Measurements from ENCODE around the gene EGLN2. TPM values are rescaled to one million over a fixed set of nuclear protein-coding genes. Genes with fewer than 3 reads are reported as not detected.
A peak's percentile ranks its signal among the peaks of the same experiment; 100 is the strongest.
"Not testable (repeated sequence)": the region's sequence is repeated elsewhere in the genome, so short reads cannot be mapped to it uniquely, and the experiment has no call there.

EGLN2 gene
- total RNA-seq, 2 experiments from 2014 or later: 150 to 151 TPM

- H3K9me3 Mint-ChIP-seq: no peaks in the 10 kb centered on the region
- H3K4me1 ChIP-seq (ENCODE audit: insufficient read depth, low read length): peaks cover 5% of the 10 kb centered on the region
These were observed 37.9 kb downstream of the EGLN2 start for GRCh38 chr19:40836754-40837429.

GRCh38 chr19:40838477-40838876, 39.5 kb downstream of the EGLN2 start:
- POLR2A ChIA-PET; H3K9me3 Mint-ChIP-seq; H3K36me3 Mint-ChIP-seq (ENCODE audit: low read depth); H3K27me3 Mint-ChIP-seq; H3K36me3 ChIP-seq (ENCODE audit: insufficient read depth, low read length); H3K9me3 ChIP-seq (ENCODE audit: control insufficient read depth in 1 of 2, insufficient read depth in 1 of 2, low read length in 2 of 2); H3K27me3 ChIP-seq (ENCODE audit: control insufficient read depth in 1 of 2, insufficient read depth in 2 of 2, low read length in 2 of 2); H3K4me3 Mint-ChIP-seq; H3K4me3 ChIP-seq (ENCODE audit: low read length); H3K27ac Mint-ChIP-seq; H3K27ac ChIP-seq (ENCODE audit: low read depth in 1 of 2, low read length in 2 of 2); H3K4me1 ChIP-seq (ENCODE audit: insufficient read depth, low read length); ATAC-seq (ENCODE audit: poor library complexity); CTCF ChIA-PET; DNase-seq: not testable (repeated sequence)
- intact Hi-C loops (cut with DNase I, micrococcal nuclease): loop anchor here in 1 of 2 experiments (5.0 kb wide), 1 partner anchor 34 kb away; no protein-coding TSS in a partner anchor
- peaks cover 11% of the 10 kb centered on the region for H3K4me1 Mint-ChIP-seq (ENCODE audit: low read depth)

More at GRCh38 chr19:40836754-40837429, 37.9 kb downstream of the EGLN2 start:
- Mint-ChIP-seq H3K27ac (no peak overlapping the region), H3K4me3 (no peak overlapping the region), H3K4me1 (ENCODE audit: low read depth) (peaks cover 19% of the 10 kb centered on the region), H3K27me3 (no peaks in the 10 kb centered on the region), H3K36me3 (ENCODE audit: low read depth) (no peaks in the 10 kb centered on the region)
- TF ChIP-seq CTCF (IDR thresholded peaks at IDR 0.05): no peak
- DNase-seq (no peak), ATAC-seq (ENCODE audit: poor library complexity) (no peak)
- H3K9me3 ChIP-seq (ENCODE audit: control insufficient read depth in 1 of 2, insufficient read depth in 1 of 2, low read length in 2 of 2): no peaks in the 10 kb centered on the region
- ChIA-PET POLR2A (no interaction called here), CTCF (no interaction called here)
- H3K4me3 ChIP-seq (ENCODE audit: low read length): no peak overlapping the region
- no peaks in the 10 kb centered on the region for H3K36me3 ChIP-seq (ENCODE audit: insufficient read depth, low read length)
- H3K27ac ChIP-seq (ENCODE audit: low read depth in 1 of 2, low read length in 2 of 2): no peak overlapping the region
- no peaks in the 10 kb centered on the region for H3K27me3 ChIP-seq (ENCODE audit: control insufficient read depth in 1 of 2, insufficient read depth in 2 of 2, low read length in 2 of 2)
- intact Hi-C loops (cut with DNase I, micrococcal nuclease): loop anchor here in 1 of 2 experiments (5.0 kb wide), 1 partner anchor 35 kb away; no protein-coding TSS in a partner anchor

- H3K4me3 Mint-ChIP-seq; H3K27ac ChIP-seq (ENCODE audit: low read depth in 1 of 2, low read length in 2 of 2); H3K9me3 Mint-ChIP-seq; H3K4me3 ChIP-seq (ENCODE audit: low read length); CTCF ChIA-PET; H3K9me3 ChIP-seq (ENCODE audit: control insufficient read depth in 1 of 2, insufficient read depth in 1 of 2, low read length in 2 of 2); H3K36me3 ChIP-seq (ENCODE audit: insufficient read depth, low read length); DNase-seq; H3K27ac Mint-ChIP-seq; ATAC-seq (ENCODE audit: poor library complexity); H3K27me3 Mint-ChIP-seq; H3K27me3 ChIP-seq (ENCODE audit: control insufficient read depth in 1 of 2, insufficient read depth in 2 of 2, low read length in 2 of 2); H3K36me3 Mint-ChIP-seq (ENCODE audit: low read depth): not testable (repeated sequence)
- POLR2A ChIA-PET: interaction anchor here (1.4 kb wide), 1 partner anchor 34 kb away, joined by 3 read pairs; no protein-coding TSS in a partner anchor
- peaks cover 30% of the 10 kb centered on the region for H3K4me1 Mint-ChIP-seq (ENCODE audit: low read depth)
- H3K4me1 ChIP-seq (ENCODE audit: insufficient read depth, low read length): peaks cover 22% of the 10 kb centered on the region
- intact Hi-C loops (cut with DNase I, micrococcal nuclease): loop anchor here in 1 of 2 experiments (5.0 kb wide), 1 partner anchor 35 kb away; no protein-coding TSS in a partner anchor
These were observed 43.0 kb downstream of the EGLN2 start for GRCh38 chr19:40842012-40842411.

- peak in 2 of 14 experiments; percentile 5 to 68 for DNase-seq
- not testable (repeated sequence) for H3K27me3 ChIP-seq (ENCODE audit: control insufficient read depth in 1 of 2, insufficient read depth in 2 of 2, low read length in 2 of 2); ATAC-seq (ENCODE audit: poor library complexity); H3K36me3 ChIP-seq (ENCODE audit: insufficient read depth, low read length); H3K9me3 ChIP-seq (ENCODE audit: control insufficient read depth in 1 of 2, insufficient read depth in 1 of 2, low read length in 2 of 2); H3K36me3 Mint-ChIP-seq (ENCODE audit: low read depth); H3K27ac ChIP-seq (ENCODE audit: low read depth in 1 of 2, low read length in 2 of 2); H3K9me3 Mint-ChIP-seq
- H3K27me3 Mint-ChIP-seq: peaks cover 18% of the 10 kb centered on the region
- POLR2A ChIA-PET: interaction anchor here (0.7 to 1.5 kb wide), 3 partner anchors 32 to 180 kb away, joined by 5 read pairs; no protein-coding TSS in a partner anchor
- intact Hi-C loops (cut with DNase I, micrococcal nuclease): loop anchor here in 1 of 2 experiments (5.0 kb wide), 1 partner anchor 34 kb away; no protein-coding TSS in a partner anchor
- Histone ChIP-seq H3K4me3 (ENCODE audit: low read length) (peak overlapping the region; percentile 29), H3K4me1 (ENCODE audit: insufficient read depth, low read length) (peaks cover 23% of the 10 kb centered on the region)
- CTCF ChIA-PET: interaction anchor here (0.6 kb wide), 1 partner anchor 48 kb away, joined by 3 read pairs; no protein-coding TSS in a partner anchor
- H3K4me3 Mint-ChIP-seq: peak overlapping the region; percentile 62
- H3K4me1 Mint-ChIP-seq (ENCODE audit: low read depth): peaks cover 38% of the 10 kb centered on the region
- peak overlapping the region; percentile 84 for H3K27ac Mint-ChIP-seq
These were observed 44.1 kb downstream of the EGLN2 start for GRCh38 chr19:40842997-40843652.

- ChIA-PET CTCF (interaction anchor here (0.6 kb wide), 1 partner anchor 48 kb away, joined by 3 read pairs; no protein-coding TSS in a partner anchor), POLR2A (interaction anchor here (0.7 to 1.5 kb wide), 3 partner anchors 32 to 181 kb away, joined by 5 read pairs; no protein-coding TSS in a partner anchor)
- Mint-ChIP-seq H3K4me3 (peak overlapping the region; percentile 62), H3K27ac (peak overlapping the region; percentile 84), H3K4me1 (ENCODE audit: low read depth) (peaks cover 42% of the 10 kb centered on the region), H3K27me3 (peaks cover 23% of the 10 kb centered on the region)
- Histone ChIP-seq H3K4me3 (ENCODE audit: low read length) (peak overlapping the region; percentile 29), H3K4me1 (ENCODE audit: insufficient read depth, low read length) (peaks cover 28% of the 10 kb centered on the region), H3K27ac (ENCODE audit: low read depth in 1 of 2, low read length in 2 of 2) (peak overlapping the region in 1 of 2 donors; percentile 29)
- not testable (repeated sequence) for H3K27me3 ChIP-seq (ENCODE audit: control insufficient read depth in 1 of 2, insufficient read depth in 2 of 2, low read length in 2 of 2); H3K36me3 Mint-ChIP-seq (ENCODE audit: low read depth); H3K9me3 ChIP-seq (ENCODE audit: control insufficient read depth in 1 of 2, insufficient read depth in 1 of 2, low read length in 2 of 2); H3K9me3 Mint-ChIP-seq; H3K36me3 ChIP-seq (ENCODE audit: insufficient read depth, low read length)
- intact Hi-C loops (cut with DNase I, micrococcal nuclease): loop anchor here in 1 of 2 experiments (5.0 kb wide), 1 partner anchor 34 kb away; no protein-coding TSS in a partner anchor
- ATAC-seq (ENCODE audit: poor library complexity) (peak; percentile 94), DNase-seq (peak in 13 of 14 experiments; percentile 49 to 93 (median 77))
These were observed 44.7 kb downstream of the EGLN2 start for GRCh38 chr19:40843653-40844052.

- H3K9me3 ChIP-seq (ENCODE audit: control insufficient read depth in 1 of 2, insufficient read depth in 1 of 2, low read length in 2 of 2); POLR2A ChIA-PET; H3K36me3 ChIP-seq (ENCODE audit: insufficient read depth, low read length); intact Hi-C loops (cut with DNase I, micrococcal nuclease); H3K27ac ChIP-seq (ENCODE audit: low read depth in 1 of 2, low read length in 2 of 2); H3K4me3 Mint-ChIP-seq; CTCF ChIA-PET; H3K4me3 ChIP-seq (ENCODE audit: low read length); DNase-seq; H3K36me3 Mint-ChIP-seq (ENCODE audit: low read depth); H3K27ac Mint-ChIP-seq; ATAC-seq (ENCODE audit: poor library complexity); H3K9me3 Mint-ChIP-seq: not testable (repeated sequence)
- peaks cover 37% of the 10 kb centered on the region for H3K4me1 ChIP-seq (ENCODE audit: insufficient read depth, low read length)
- H3K27me3 ChIP-seq (ENCODE audit: control insufficient read depth in 1 of 2, insufficient read depth in 2 of 2, low read length in 2 of 2): peaks cover 0 to 12% of the 10 kb centered on the region in 2 experiments
- Mint-ChIP-seq H3K4me1 (ENCODE audit: low read depth) (peaks cover 50% of the 10 kb centered on the region), H3K27me3 (peaks cover 46% of the 10 kb centered on the region)
These were observed 47.7 kb downstream of the EGLN2 start for GRCh38 chr19:40846722-40847121.

All from CD4-positive, alpha-beta T cell (primary cell).